Left hindlimb (tissue), 1 donor: ENCODE measurements around the gene LITAF.
"Not testable (repeated sequence)": the region's sequence is repeated elsewhere in the genome, so short reads cannot be mapped to it uniquely, and the experiment has no call there.

Experiments
- DNase-seq: peaks from one replicate; pipeline ENCODE4 v3.0.0-alpha.2; 2018

LITAF gene

DNA sequence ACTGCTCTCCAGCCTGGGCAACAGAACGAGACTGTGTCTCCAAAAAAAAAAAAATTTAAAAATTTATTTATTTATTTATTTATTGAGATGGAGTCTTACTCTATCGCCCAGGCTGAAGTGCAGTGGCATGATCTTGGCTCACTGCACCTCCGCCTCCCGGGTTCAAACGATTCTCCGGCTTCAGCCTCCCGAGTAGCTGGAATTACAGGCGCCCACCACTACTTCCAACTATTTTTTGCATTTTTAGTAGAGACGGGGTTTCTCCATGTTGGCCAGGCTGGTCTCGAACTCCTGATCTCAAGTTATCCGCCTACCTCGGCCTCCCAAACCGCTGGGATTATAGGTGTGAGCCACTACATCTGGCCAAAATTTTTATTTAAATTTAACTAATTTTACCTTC, 73.4 kb downstream of the LITAF start:
- DNase-seq = not testable (repeated sequence)

DNA sequence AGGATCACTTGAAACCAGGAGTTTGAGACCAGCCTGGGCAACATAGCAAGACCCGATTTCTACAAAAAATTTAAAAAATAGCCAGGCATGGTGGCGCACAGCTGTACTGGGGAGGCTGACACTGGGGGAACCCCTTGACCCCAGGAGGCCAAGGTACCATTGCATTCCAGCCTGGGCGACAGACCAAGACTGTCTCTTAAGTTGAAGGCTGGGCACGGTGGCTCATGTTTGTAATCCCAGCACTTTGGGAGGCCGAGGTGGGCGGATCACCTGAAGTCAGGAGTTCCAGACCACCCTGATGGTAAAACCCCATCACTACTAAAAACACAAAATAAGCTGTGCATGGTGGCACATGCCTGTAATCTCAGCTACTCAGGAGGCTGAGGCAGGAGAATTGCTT, 74.9 kb downstream of the LITAF start:
- DNase-seq = no peak

DNA sequence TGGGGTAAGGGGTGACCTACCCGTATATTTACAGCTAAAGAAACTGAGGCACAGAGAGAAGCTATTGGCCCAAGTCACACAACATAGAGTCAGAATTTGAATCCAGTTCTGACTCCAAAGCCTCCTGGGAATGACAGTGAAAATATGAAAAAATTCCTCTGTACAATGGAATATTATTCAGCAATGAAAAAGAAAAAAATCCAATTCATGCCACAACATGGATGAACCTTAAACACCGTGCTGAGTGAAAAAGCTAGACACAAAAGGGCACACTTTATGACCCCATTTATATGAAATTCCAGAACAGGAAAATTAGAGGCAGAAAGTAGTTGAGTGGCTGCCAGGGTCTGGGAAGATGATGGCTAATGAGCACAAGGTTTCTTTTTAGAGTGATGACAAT, 75.4 kb downstream of the LITAF start:
- no peak for DNase-seq

DNA sequence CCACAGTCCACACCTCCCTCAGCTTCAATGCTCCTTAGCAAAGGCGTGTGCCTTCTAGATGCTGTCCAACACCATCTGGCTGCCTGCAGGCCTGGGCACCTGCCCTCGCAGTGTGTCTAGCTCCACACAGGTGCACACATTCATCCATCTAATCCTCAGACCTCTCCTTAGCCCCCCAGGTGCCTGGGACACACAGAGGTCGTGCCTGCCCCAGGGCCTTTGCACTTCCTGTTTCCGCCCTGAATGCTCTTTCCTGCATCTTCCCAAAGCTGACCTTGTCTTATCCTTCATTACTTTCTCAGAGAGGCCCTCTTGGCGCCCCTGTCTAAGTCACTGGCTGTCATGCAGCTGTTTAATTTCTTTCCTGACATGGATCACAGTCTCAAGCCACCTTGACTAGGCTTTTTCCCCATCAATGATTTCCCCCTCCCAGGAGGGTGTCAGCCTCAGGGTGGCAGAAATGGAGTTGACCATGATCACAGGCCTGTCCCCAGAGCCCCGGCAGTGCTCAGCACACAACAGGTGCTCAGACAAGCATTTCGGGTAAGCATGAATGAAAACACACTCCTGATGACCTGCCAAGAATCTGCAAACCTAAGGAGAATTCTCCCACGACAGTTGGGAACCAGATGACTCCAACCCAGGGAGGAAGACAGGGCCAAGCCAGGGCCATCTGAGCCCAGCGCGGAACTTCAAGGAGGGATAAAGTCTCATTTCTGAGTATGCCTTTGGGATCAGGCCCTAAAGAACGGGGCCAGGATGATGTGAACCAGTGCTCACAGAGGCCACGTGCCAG, 76.3 kb downstream of the LITAF start:
- no peak for DNase-seq

DNA sequence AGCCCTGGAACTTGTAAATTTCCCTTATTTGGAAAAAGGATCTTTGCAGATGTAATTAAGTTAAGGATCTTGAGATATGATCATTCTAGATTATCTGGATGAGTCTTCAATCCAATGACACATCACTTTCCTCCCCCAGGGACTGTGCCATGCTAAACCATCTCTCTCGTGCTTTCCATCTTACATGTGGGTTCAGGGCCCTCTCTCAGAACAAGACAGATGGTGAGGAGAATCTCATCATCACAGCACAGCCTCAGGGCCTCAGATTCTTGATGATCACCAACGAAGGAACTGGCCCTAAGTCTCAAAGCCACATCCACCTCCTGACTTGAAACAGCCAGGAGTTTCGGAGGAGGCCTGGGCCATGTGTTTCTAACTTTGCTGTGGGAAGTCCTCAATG, 78.7 kb downstream of the LITAF start:
- no peak for DNase-seq

DNA sequence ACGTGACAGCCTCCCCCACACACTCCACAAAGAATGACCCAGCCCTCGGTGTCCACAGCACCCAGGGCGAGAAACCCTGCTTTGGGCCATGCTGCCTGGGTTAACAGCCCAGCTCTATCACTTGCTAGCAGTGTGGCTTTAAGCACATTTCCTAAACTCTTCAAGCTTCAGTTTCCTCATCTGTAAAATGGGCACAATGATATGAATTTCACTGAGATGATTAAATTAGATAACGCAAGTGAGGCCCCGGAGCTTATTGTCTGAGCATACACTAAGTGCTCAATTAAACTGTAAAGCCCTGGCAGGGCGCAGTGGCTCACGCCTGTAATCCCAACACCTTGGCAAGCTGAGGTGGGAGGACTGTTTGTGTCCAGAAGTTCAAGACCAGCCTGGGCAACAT, 79.4 kb downstream of the LITAF start:
- DNase-seq = no peak

DNA sequence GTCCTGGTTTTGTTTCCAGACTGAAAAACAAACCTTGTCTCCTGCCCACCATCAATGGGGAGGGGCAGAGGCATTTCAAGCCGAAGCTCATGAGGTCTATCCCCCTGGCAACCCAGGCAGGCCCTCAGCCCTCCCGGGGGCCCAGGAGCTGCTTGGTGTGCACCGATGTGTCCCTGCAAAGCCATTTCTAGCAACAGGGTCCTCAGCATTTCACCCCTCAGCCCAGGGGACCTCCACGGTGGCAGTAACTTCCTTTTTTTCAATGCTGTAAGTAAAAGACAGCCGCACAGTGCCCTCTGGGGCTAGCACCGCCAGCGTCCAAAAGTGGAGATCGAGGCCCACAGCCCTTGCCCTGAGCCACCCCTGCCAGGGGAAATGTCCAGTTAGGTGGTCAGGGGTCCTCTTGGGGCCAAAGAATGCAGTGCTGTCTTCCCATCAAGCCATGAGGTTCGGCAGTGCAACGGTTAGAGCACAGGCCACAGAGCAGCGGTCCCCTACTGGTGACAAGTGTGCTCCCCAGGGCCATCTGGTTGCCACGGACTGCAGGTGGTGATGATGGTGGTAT, 79.9 kb downstream of the LITAF start:
- no peak for DNase-seq

DNA sequence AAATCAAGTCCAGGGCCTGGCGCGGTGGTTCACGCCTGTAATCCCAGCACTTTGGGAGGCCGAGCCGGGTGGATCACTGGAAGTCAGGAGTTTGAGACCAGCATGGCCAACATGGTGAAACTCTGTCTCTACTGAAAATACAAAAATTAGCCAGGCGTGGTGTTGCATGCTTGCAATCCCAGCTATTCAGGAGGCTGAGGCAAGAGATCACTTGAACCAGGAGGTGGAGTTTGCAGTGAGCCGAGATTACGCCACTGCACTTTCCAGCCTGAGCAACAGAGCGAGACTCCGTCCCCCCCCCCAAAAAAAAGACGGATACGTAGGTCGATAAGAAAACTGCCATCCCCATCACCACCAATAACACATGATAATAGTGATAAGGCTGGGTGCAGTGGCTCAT, 82.5 kb downstream of the LITAF start:
- not testable (repeated sequence) for DNase-seq

DNA sequence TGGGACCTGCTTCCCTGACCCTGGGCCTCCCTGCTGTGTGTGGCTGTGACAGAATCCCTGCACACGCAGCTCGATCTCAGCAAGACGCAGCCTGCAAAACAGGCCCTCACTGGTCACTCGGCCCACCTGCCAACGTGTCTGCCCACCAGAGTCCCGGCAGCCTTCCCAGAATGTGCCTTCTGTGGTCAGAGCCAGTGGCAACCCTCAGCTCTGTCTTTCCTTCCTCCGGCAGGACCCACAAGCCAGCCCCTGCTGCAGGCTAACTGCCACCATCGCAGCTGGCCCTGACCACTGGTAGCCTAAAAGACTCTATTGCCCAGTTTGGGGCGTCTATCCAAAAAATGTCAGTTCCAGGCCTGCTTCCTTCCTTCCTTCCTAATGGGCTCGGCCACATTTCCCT, 83.2 kb downstream of the LITAF start:
- peak; percentile 70 for DNase-seq

DNA sequence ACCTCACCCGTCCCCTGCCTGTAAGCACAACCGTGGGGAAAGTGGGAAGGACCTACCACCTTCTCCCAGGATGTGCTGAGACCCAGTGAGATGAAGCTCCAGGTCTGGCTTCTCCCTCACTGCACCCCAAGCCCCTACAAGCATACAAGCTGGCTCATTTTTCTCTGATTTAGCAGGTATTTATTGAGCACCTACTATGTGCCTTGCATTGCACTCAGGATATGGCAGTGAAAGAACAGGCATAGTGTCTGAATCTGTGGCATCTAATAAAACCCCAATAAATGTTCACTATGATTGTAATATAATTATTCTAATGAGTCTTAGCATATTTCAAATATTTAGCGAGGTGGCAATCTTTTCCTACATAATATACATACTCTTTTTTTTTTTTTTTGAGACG, 84.5 kb downstream of the LITAF start:
- DNase-seq = no peak

DNA sequence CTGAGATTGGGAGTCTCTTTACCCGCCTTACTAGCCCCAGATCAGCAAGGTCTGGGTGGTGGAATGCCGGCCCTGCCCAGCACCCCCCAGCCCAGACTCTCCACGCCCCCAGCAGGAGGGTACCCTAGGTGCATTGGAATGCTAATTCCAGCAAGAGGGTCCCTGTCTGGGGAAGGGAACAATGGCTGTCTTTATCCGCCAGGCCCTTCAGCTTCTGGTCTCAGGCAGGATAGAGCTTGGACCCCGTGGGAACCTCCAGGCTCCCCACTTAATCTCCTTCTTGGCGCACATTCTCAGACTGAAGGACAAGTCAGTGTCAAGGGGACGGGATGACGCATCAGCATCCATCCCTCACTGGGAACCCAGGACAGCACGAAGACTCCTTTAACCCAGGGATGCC, 85.1 kb downstream of the LITAF start:
- no peak for DNase-seq

DNA sequence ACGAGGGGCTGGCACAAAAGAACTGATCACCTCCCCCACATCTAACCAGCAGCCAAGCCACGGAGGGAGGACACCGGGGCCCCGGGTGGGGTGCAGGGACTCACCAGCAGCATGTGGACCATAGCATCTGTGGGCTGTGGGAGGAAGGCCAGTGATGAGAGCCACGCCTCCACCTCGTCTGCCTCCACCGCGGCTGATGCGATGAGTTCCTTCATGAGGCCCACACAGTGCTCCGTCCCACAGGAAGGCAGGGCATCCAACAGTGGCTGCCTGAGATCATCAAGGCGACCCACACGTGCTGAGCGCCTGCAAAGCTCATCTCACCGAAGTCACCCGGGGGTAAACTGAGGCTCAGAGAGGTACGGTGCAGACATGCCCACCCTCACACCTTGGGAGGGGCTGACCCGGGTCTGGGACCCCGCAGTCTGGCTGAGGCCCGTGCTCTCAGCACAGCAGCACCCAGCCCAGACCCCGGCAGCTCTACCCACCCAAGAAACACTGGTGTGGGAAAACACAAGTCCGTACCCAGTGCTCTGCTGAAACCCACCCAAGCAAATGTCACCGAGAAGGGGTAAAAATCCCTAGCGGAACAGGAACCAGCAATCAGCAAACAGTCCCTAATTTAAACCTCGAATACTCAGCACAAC, 85.9 kb downstream of the LITAF start:
- DNase-seq = no peak

DNA sequence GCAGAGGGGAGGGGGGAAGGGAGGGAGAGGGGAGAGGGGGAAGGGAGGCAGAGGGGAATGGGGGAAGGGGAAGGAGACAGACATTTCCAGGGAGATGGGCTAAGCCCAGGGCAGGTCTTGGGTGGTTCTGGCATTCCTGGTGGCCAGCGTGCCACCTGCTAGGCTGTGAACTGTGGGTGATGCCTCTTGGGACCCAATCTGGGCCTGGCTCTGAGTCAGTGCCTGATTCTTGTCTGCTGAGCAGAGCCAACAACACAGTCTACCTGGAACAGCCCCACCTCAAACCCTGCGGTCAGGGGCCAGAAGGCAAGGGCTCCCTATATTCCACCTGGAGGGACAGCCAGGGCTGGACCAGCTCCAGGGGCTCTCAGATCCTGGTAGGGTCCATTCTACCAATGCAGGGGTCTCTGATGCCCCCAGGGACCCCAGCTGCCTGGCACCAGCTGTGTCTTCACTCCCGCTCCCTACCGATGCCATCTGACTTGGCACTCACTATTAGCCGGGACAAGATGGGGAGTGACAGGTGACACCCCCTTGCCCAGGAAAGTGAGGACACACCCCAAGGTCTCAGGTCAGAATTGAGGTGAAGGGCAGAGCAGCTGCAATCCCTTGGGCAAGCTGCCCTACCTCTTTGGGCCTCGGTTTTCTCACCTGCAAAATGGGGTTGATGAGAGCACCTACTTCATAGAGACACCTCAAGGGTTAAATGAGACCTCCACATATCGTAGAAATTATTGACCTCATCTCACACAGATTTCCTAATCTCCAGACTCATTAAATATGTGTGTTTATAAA, 87.2 kb downstream of the LITAF start:
- no peak for DNase-seq

DNA sequence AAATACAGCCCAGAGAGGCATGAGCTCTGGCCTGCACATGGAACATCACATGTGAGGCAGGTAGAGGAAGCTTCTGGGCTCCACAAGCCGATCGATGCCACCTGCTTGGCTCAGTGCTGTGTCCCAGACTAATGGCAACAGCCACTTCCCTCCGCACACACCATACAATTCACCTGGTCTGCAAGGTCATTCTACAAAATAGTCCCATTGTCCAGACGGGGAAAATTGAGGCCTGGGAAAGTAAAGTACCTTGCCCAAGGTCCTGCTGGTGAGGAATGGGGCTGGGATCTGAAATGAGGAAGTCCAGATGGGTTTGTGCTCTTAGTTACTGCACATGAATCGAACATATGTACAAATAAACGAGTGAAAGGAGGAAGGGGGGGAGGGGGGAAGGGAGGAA, 88.0 kb downstream of the LITAF start:
- no peak for DNase-seq

DNA sequence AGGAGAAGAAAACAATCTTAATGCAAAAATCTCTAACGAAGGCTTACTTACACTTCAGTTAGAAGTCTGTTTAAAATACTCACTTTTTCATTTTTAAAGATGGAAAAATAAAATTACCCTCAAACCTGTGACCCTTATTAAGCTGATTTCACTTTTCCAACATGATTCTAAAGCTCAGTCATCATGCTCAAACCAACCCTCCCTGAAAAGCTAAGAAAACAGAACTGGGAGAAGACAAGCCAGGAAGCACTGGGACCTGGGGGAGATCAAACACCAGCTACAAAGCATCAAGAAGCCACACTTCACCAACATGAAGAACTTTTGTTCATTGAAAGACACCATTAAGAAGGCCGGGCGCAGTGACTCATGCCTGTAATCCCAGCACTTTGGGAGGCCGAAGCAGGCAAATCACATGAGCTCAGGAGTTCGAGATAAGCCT, 88.8 kb downstream of the LITAF start:
- DNase-seq = no peak
